HG03457 (cell line): ENCODE measurements around the gene WNT5B.
A peak's percentile ranks its signal among the peaks of the same experiment; 100 is the strongest.

Source experiments
- ATAC-seq: cut with Tn5 transposase; IDR thresholded peaks from one replicate; pipeline ENCODE4 v1.9.1; 2021; ENCODE audit warnings: moderate number of reproducible peaks; ENCODE audit not compliant: unreplicated experiment

WNT5B gene

DNA sequence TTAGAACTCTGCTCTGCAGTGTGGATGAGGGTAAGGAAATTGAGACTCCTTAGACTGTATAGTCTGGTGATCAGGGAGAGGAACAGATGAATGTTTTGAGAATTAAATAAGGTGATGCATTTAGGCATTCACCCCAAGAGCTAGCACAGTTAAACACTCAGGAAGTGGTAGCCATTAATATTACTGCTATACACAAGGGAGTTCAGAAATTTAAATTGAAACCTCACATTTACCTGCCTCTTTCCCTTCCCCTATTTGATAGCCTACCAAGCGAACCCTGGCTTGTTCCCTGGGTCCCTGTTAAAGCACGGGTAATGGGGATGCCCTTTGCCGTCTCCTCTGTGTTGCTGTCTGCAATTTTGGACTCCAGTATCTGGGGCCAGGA is 18.2 kb downstream of the WNT5B start:
- ATAC-seq = no peak

- no peak for ATAC-seq
Observed at GRCh38 chr12:1650260-1650977, 21.4 kb downstream of the WNT5B start.

DNA sequence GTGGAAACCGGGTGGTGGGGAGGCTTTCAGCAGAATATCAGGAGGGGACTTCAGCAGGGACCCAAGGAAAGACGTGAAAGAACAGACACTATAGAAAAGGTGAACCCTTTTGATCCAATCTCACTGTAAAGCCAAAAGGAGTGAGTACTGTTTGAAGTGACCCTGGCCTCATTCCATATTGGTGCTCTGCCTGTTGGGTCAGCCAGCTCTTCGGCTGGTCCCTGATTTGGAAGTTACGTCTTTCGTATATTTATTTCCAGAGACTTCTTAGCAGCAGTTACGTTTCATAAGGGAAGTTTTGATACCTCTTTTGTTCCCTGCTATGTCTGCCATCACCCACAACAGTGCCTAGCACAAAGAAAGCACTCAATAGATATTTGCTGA is 21.9 kb downstream of the WNT5B start:
- ATAC-seq = no peak

DNA sequence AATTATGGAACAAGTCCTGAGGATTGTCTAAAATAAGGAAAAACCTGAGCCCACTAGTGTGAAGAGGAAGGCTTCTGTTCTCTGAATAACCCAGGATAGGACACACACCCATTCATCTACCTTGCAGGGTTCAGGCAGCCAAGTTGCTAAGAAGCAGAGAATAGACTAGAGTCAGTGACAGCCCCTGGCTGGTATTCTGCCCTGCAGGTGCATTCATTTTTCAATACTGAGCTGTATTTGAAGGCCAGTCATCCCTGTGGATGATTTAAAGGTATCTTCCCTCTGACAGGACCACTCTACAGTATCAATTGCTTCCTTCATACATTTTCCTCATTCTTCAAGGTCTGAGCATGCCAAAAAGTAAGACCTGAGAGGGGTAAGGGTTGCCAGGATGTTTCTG is 22.9 kb downstream of the WNT5B start:
- no peak for ATAC-seq

DNA sequence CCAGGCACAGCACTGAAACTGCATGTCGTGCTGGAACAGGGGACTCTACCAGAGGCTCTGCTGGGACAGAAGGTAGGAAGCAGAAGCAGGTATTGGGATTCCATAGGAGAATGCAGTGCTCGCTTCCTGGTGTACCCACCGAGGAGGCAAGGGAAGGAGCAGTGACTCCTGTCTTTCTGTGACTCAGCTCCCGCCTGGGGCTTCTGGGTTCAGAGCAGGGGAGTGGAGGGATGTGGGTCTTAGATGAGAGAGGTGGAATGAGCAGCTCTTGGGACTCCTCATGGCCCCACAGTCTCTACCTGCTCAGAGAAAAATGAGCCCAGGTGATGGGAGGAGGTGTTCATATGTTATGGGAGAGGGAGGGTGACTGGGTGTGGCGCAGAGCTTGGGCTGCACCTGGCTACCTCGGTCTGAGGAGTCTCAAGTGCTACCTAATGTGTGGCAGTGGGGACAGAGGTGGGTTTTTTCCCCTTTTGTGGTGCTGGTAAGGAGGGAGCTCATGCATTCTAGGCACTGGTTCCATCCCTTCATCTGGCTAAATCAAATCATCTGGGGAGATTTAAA is 26.3 kb downstream of the WNT5B start:
- ATAC-seq = no peak

GRCh38 chr12:1656902-1657301 is 27.9 kb downstream of the WNT5B start:
- no peak for ATAC-seq

DNA sequence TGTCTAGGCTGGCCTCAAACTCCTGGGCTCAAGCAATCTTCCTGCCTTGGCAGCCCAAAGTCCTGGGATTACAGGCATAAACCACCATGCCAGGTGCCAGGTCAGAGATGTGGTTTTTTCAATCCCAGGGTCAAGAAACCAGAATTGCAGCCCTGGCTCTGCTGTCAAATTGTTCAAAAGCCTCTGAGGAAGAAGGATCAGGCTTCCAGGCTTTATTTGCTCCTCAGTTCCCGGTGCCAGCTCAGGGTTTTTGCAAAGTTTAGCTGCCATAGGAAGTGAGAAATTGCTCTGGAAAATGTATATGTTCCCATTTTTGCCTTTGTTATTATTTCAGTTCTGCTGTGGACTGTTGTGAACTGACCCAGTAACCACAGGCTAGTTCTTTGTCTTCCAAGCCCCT is 28.7 kb downstream of the WNT5B start:
- no peak for ATAC-seq

DNA sequence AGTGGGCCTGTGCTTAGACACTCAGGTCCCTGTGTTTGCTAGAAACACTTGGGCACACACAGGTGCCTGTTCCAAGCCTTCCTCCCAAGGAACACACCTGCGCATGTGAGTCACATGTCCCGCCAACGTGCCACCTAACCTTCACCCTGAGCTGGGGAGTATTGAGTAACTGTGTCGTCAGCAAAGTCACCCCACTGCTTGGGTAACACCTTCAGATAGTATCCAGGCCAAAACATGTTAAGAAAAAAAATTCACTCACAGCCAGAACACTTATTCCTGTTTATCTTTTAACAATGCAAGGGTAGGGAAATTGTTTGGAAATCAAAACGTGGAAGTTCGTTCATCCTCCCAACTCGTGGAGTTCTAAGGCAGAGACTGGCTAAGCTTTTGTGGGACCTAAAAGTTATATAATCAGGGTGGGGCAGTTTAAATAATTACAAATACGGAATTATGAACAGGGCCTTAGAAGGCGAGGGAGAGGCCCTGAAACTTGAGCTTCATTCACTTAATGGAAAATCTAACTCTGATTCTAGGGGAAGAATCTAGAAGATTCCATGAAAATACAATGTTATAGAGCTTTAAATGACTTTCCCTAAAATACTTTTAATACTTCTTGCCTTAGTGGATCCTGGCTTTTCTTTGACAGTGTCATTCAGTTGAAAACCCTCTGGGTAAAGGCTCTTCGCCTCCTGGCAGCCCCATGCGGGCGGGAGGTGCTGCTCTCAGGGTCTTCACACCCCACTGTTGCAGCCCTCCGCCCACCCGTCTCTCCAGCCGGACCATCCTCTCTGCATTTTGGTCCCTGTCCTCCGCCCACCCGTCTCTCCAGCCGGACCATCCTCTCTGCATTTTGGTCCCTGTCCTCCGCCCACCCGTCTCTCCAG is 31.5 kb downstream of the WNT5B start:
- no peak for ATAC-seq

DNA sequence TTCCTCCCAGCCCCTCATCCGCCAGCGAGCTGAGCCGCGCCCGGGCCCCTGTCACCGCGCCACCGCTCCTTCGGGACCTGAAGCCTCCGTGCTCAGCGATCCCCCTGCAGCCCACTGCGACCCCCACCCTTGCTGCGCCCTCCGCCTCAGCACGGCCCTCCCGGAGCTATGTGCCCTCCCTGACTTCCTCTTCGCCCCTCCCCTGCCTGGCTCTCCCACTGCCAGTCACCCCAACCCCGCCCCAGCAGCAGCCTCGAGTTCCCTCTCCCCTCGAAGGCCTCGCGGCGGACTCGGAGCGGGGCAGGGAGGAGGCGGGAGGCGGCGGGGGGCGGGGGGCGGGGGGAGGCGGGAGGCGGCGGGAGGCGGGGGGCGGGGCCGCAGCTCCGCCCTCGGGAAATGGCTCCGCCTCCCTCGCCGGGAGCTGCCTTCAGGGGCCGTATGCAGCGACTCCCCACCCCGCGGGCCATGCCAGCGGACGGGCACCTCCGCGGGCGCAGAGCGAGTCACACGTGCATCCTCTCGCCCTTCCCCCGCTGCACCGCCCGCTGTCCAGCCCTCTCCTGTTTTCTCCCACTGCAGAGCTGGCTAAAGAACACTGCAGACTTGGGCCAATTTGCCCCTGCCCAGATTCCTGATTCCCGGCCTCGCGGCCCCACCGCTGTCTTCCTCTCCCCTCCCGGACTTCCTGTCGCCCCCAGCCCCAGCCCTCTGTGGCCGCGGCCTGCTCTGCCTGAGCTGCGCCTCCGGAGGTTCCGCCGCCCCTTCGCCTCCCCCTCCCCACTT is 32.7 kb downstream of the WNT5B start:
- peak; percentile 61 for ATAC-seq

DNA sequence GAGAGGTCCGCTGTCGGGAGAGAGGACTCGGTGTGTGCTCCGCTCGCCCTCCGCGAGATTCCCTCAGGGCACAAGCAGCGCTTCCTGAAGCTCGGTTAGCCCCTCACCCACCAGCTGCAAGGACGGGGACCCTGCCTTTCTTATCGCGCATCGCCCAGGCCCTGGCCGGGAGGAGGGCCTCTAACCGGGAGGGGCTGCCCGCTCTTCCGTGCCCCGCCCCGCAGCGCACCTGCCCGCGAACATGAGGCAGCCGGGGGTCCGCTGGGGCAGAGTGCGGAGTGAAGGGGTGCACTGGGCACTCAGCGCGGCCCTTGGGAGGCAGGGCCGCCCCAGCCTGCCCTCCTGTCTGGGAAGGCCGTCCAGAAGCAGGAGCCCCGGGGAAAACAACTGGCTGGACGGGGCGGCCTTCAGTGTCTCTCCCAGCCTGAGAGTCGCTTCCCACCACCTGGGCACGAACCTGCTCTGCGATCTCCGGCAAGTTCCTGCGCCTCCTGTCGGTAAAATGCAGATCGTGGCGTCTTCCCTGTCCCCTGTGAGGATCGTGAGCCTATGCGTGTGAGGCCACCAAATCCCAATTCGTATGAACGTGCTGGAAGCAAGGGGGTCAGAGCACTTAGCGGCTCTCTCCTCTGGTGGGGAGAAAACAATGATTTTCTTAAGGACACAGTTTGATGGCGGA is 33.9 kb downstream of the WNT5B start:
- ATAC-seq = no peak

DNA sequence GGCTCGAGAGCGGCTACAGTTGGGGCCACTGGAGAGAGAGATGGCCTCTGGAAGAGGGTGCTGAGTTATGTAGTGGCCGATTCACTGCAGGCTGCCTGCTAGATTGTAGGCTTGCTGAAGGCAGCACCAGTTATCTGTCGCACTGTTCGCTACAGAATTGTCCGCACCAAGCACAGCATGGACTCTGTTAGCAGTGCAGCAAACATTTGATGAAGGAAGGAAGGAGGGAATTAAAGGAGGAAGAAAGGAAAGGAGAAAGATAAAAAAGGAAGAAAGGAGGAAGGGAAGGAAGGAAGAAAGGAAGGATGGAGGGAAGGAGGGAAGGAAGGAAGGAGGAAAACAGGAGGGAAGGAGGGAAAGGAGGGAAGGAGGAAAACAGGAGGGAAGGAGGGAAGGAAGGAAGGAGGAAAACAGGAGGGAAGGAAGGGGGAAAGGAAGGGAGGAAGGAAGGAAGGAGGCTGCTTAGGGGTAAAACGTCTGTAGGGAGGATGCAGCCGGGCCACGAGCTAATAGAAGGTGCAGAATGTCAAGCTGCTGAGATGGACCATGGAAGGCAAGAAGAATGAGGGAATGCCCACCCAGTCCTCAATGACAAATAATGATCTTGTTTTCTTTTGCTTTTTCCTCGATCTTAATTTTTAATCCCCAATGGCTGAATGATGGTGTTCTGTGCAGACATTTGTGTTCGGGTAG is 34.6 kb downstream of the WNT5B start:
- no peak for ATAC-seq

DNA sequence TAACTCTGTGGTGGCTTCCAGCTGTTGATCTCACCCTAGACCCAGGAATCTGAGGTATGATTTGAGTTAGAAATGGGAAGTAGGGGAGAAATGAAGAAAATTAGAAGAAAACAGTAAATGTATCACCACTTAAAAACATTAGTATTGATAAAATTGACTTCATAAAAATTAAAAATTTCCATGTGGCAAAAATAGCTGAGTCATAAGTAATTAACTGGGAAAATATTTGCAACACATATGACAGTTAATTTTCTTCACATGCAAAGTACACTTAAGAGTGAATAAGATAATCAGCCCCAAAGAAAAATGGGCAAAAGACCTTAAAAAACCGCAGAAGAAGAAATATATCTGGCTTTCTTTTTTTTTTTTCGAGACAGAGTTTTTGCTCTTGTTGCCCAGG is 36.3 kb downstream of the WNT5B start:
- ATAC-seq = no peak

GRCh38 chr12:1666215-1666614 is 37.2 kb downstream of the WNT5B start:
- no peak for ATAC-seq

- no peak for ATAC-seq
Observed at GRCh38 chr12:1666685-1667162, 37.7 kb downstream of the WNT5B start.

GRCh38 chr12:1668833-1669543 is 40.0 kb downstream of the WNT5B start:
- no peak for ATAC-seq

- no peak for ATAC-seq
Observed at GRCh38 chr12:1670358-1671268, 41.6 kb downstream of the WNT5B start.

DNA sequence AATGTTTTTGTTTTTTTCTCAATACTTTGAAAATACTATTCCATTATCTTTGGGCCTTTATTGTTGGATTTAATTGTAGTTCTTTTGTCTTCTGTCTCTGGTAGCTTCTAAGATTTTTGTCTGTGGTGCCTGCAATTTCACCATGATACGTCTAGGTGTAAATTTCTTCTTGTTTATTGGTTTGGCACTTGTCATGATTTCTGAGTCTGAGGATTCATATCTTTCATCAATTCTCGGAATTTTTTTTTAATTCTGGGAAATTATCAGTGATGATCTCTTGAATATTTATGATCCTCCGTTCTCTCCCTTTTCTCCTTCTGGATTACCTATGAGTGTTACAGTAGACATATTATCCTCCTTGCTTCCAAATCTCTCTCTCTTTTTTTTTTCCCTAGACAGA is 47.0 kb downstream of the WNT5B start:
- no peak for ATAC-seq

- ATAC-seq = no peak
Observed at GRCh38 chr12:1680804-1681492, 51.9 kb downstream of the WNT5B start.
